A549 (cell line): ENCODE data around the gene SLC39A11. TPM values are rescaled to one million over a fixed set of nuclear protein-coding genes. Genes with fewer than 3 reads are reported as not detected.
A peak's percentile ranks its signal among the peaks of the same experiment; 100 is the strongest.

ENCODE experiments used
- ATAC-seq, 2 experiments: fragments of 200-7000 bp in 1 of 2; fragments of >200 bp in 1 of 2; cut with Nextera tagmentation in 1 of 2; cut with Tn5 transposase in 1 of 2; 3 replicates each; pipeline versions ENCODE4 v1.8.0 to v1.9.1; 2018 to 2020; ENCODE audit warnings: mild to moderate bottlenecking in 1 of 2, moderate library complexity in 1 of 2
- CTCF ChIA-PET: fragments of 300-600 bp; sonication (Branson Sonifier 250); formaldehyde crosslinking; extraction: SDS; loops from one replicate; lab custom pipeline; 2021; ENCODE audit warnings: antibody characterized with exemption, inconsistent platforms; lab: Yijun Ruan, JAX
- POLR2A ChIA-PET: fragments of 350-600 bp; formaldehyde crosslinking; extraction: SDS; loops from one replicate; lab custom pipeline; 2021; ENCODE audit warnings: antibody characterized with exemption, inconsistent platforms; lab: Yijun Ruan, JAX
- DNase-seq, 2 experiments: peaks; one replicate each; pipeline versions ENCODE4 v3.0.0 to v3.0.0-alpha.2; 2011 to 2016; ENCODE audit warnings: low read depth in 1 of 2, low spot score in 1 of 2
- FAIRE-seq: peaks from 2 replicates; lab custom pipeline; 2011; peaks lifted over from hg19 to GRCh38; lab: Jason Lieb, UNC
- H3K27ac ChIP-seq, 2 experiments: fragments of >200 bp; sonication (Bioruptor Twin); formaldehyde crosslinking; 3 replicates each; pipeline ENCODE4 v1.5.1; 2016 to 2017
- H3K4me1 ChIP-seq: fragments of >200 bp; sonication (Bioruptor Twin); formaldehyde crosslinking; 3 replicates; pipeline ENCODE4 v1.6.1; 2016
- H3K4me2 ChIP-seq: fragments of >200 bp; sonication (Bioruptor Twin); formaldehyde crosslinking; 3 replicates; pipeline ENCODE4 v1.6.1; 2016
- H3K4me3 ChIP-seq: fragments of >200 bp; sonication (Bioruptor Twin); formaldehyde crosslinking; 3 replicates; pipeline ENCODE4 v1.5.1; 2016
- H3K9me3 ChIP-seq: fragments of >200 bp; sonication (Bioruptor Twin); formaldehyde crosslinking; 3 replicates; pipeline ENCODE4 v1.6.1; 2016
- EHMT2 ChIP-seq: fragments of 200-600 bp; sonication (generic); IDR thresholded peaks from 2 replicates; pipeline ENCODE4 v1.6.1; 2016; ENCODE audit warnings: antibody characterized with exemption, low read depth, mild to moderate bottlenecking, moderate library complexity
- ELK1 ChIP-seq: fragments of 150-350 bp; IDR thresholded peaks from 2 replicates; pipeline ENCODE4 v1.6.1; 2014; ENCODE audit warnings: low read depth, mild to moderate bottlenecking, low read length
- FOSL2 ChIP-seq, 2 experiments: fragments of 450-650 bp in 1 of 2; fragments of >200 bp in 1 of 2; sonication (Bioruptor Twin) in 1 of 2; formaldehyde crosslinking; IDR thresholded peaks; 2 replicates each; pipeline versions ENCODE4 v1.5.0 to v1.6.1; 2016 to 2020; ENCODE audit warnings: mild to moderate bottlenecking in 1 of 2, moderate library complexity in 1 of 2
- FOXS1 ChIP-seq: fragments of 250-450 bp; sonication (Bioruptor Pico); IDR thresholded peaks from 2 replicates; pipeline ENCODE4 v1.5.0; 2020; ENCODE audit warnings: mild to moderate bottlenecking, moderate library complexity
- HES2 ChIP-seq: fragments of >200 bp; sonication (Bioruptor Twin); formaldehyde crosslinking; IDR thresholded peaks from 2 replicates; pipeline ENCODE4 v1.6.1; 2016
- HMGXB4 ChIP-seq: fragments of 250-450 bp; sonication (Bioruptor Pico); IDR thresholded peaks from 2 replicates; pipeline ENCODE4 v1.5.0; 2021; ENCODE audit warnings: mild to moderate bottlenecking, moderate library complexity, borderline replicate concordance
- MAX ChIP-seq: IDR thresholded peaks from 2 replicates; pipeline ENCODE4 v1.6.1; 2012
- MYC ChIP-seq: IDR thresholded peaks from 2 replicates; pipeline ENCODE4 v1.6.1; 2012; ENCODE audit warnings: mild to moderate bottlenecking, inconsistent platforms, low read length, improper control_type of control experiment, borderline replicate concordance
- RARB ChIP-seq: fragments of 250-450 bp; sonication (Bioruptor Pico); IDR thresholded peaks from 2 replicates; pipeline ENCODE4 v1.8.0; 2021; ENCODE audit warnings: mild to moderate bottlenecking, moderate library complexity
- RCOR1 ChIP-seq: fragments of 150-350 bp; IDR thresholded peaks from 2 replicates; pipeline ENCODE4 v1.6.1; 2014; ENCODE audit warnings: antibody characterized with exemption, low read length, low read depth
- REST ChIP-seq: fragments of 200-600 bp; sonication (generic); IDR thresholded peaks from 2 replicates; pipeline ENCODE4 v1.6.1; 2016; ENCODE audit warnings: antibody characterized with exemption, mild to moderate bottlenecking, moderate library complexity
- USF2 ChIP-seq: fragments of 450-650 bp; IDR thresholded peaks from 2 replicates; pipeline ENCODE4 v1.6.1; 2014; ENCODE audit warnings: antibody characterized with exemption
- ZNF302 ChIP-seq: fragments of 250-450 bp; sonication (Bioruptor Pico); IDR thresholded peaks from 2 replicates; pipeline ENCODE4 v1.9.0; 2021; ENCODE audit warnings: inconsistent platforms, mild to moderate bottlenecking, moderate library complexity
- WGBS: methylation state at CpG from one replicate; pipeline ENCODE4 v1.1.6; 2017; ENCODE audit errors: missing lambda C conversion rate; 5-methylcytosine and 5-hydroxymethylcytosine counted together
- polyA plus RNA-seq, 4 experiments: library from polyadenylated mRNA; depleted of rRNA in 3 of 4; stranded (reverse); fragments of >200 nt; fragmentation: RNase III in 1 of 4; extraction: RNeasy Plus Mini Kit Qiagen cat#74134 plus additional on column Dnase treatment in 1 of 4; gene quantifications; 2 replicates in 3 of 4; 3 replicates in 1 of 4; pipeline ENCODE4 v1.2.3, GENCODE V29; 2011 to 2017

The SLC39A11 gene
- polyA plus RNA-seq, 2 of the 4 experiments (the other 2 are of a cell fraction): 18.4 to 25.2 TPM

- no peak overlapping the region for H3K4me3 ChIP-seq
- CTCF ChIA-PET: interaction anchor here (1.4 kb wide), 1 partner anchor 204 kb away, joined by 3 read pairs; no protein-coding TSS in a partner anchor
Measured at GRCh38 chr17:72931635-72932034, 160.9 kb downstream of the SLC39A11 start.

GRCh38 chr17:72931163-72931562, 161.3 kb downstream of the SLC39A11 start:
- Histone ChIP-seq H3K4me3 (no peak overlapping the region), H3K9me3 (no peaks in the 10 kb centered on the region), H3K4me2 (no peak overlapping the region), H3K4me1 (no peaks in the 10 kb centered on the region), H3K27ac (no peak overlapping the region)
- FAIRE-seq (no peak), ATAC-seq (no peak), DNase-seq (no peak)
- CTCF ChIA-PET: interaction anchor here (1.4 kb wide), 1 partner anchor 203 kb away, joined by 3 read pairs; no protein-coding TSS in a partner anchor
- TF ChIP-seq ELK1: no peak
- 83% methylated on average over 9 of the region's 9 CpGs for WGBS
- POLR2A ChIA-PET: no interaction called here

More at GRCh38 chr17:72931635-72932034, 160.9 kb downstream of the SLC39A11 start:
- Histone ChIP-seq H3K4me1 (no peaks in the 10 kb centered on the region), H3K27ac (no peak overlapping the region), H3K4me2 (no peak overlapping the region), H3K9me3 (no peaks in the 10 kb centered on the region)
- DNase-seq: no peak
- ATAC-seq: peak in 1 of 2 experiments; percentile 44; a peak in 2 of 6 replicates
- WGBS: 69% methylated on average over 5 of the region's 5 CpGs
- POLR2A ChIA-PET: no interaction called here
- no peak for TF ChIP-seq MYC
- TF ChIP-seq FOSL2 (IDR thresholded peaks at IDR 0.05): no peak
- no peak for TF ChIP-seq FOSL2 (CRISPR knock-in tag; IDR thresholded peaks at IDR 0.05)
- no peak for TF ChIP-seq USF2
- no peak for TF ChIP-seq FOXS1
- TF ChIP-seq HES2: no peak
- TF ChIP-seq RARB: no peak
- FAIRE-seq: no peak

- Histone ChIP-seq H3K9me3 (no peaks in the 10 kb centered on the region), H3K4me2 (no peak overlapping the region)
- DNase-seq (no peak), FAIRE-seq (no peak)
- 91% methylated on average over 2 of the region's 2 CpGs for WGBS
- TF ChIP-seq EHMT2 (no peak), MAX (no peak), HMGXB4 (CRISPR knock-in tag) (no peak), REST (no peak), RCOR1 (no peak), ZNF302 (CRISPR knock-in tag) (no peak), USF2 (no peak)
- TF ChIP-seq, all 56 proteins: peak for 0
- Histone ChIP-seq H3K4me3 (no peak overlapping the region), H3K4me1 (no peaks in the 10 kb centered on the region), H3K27ac (no peak overlapping the region)
- ChIA-PET CTCF (interaction anchor here (1.1 kb wide), 1 partner anchor 15 kb away, joined by 3 read pairs; no protein-coding TSS in a partner anchor), POLR2A (no interaction called here)
- no peak for ATAC-seq
Measured at GRCh38 chr17:72930031-72930430, 162.5 kb downstream of the SLC39A11 start.
